OCI-LY1 (cell line): ENCODE results near the gene CD40.
A peak's percentile ranks its signal among the peaks of the same experiment; 100 is the strongest.
"Not testable (repeated sequence)": the region's sequence is repeated elsewhere in the genome, so short reads cannot be mapped to it uniquely, and the experiment has no call there.

Experiments
- H2AFZ ChIP-seq: fragments of 200-600 bp; sonication (generic), shearing (Covaris generic); 2 replicates; pipeline ENCODE4 v1.6.0; 2014; ENCODE audit warnings: antibody characterized with exemption, mild to moderate bottlenecking, low read length
- H3F3A ChIP-seq: fragments of 200-600 bp; sonication (generic), shearing (Covaris generic); 2 replicates; pipeline ENCODE4 v1.6.0; 2014; ENCODE audit warnings: mild to moderate bottlenecking, antibody characterized with exemption, low read length, moderate library complexity; ENCODE audit not compliant: insufficient read depth
- H3K27ac ChIP-seq: fragments of 200-600 bp; sonication (generic); 2 replicates; pipeline ENCODE4 v1.5.1; 2014; ENCODE audit warnings: low read length, mixed run types, mild to moderate bottlenecking, low read depth; ENCODE audit not compliant: poor library complexity, severe bottlenecking
- H3K27me3 ChIP-seq: fragments of 200-600 bp; sonication (generic); 2 replicates; pipeline ENCODE4 v1.6.0; 2014; ENCODE audit warnings: antibody characterized with exemption, mild to moderate bottlenecking, low read length, moderate library complexity; ENCODE audit not compliant: insufficient read depth
- H3K36me3 ChIP-seq: fragments of 200-600 bp; sonication (generic); 2 replicates; pipeline ENCODE4 v1.6.1; 2014; ENCODE audit warnings: mild to moderate bottlenecking, antibody characterized with exemption, low read length, moderate library complexity, mixed read lengths; ENCODE audit not compliant: insufficient read depth
- H3K4me1 ChIP-seq: fragments of 200-600 bp; sonication (generic); 2 replicates; pipeline ENCODE4 v1.5.1; 2014; ENCODE audit warnings: mild to moderate bottlenecking, low read length, moderate library complexity; ENCODE audit not compliant: insufficient read depth, severe bottlenecking
- H3K4me2 ChIP-seq: fragments of 200-600 bp; sonication (generic), shearing (Covaris generic); 2 replicates; pipeline ENCODE4 v1.6.1; 2014; ENCODE audit warnings: low read length
- H3K4me3 ChIP-seq: fragments of 200-600 bp; sonication (generic); 2 replicates; pipeline ENCODE4 v1.5.1; 2014; ENCODE audit warnings: low read length, low read depth, mild to moderate bottlenecking, mixed read lengths; ENCODE audit not compliant: poor library complexity, severe bottlenecking
- H3K79me2 ChIP-seq: fragments of 200-600 bp; shearing (Covaris generic); 2 replicates; pipeline ENCODE4 v1.6.1; 2016; ENCODE audit warnings: mixed run types, low read length, mixed read lengths; ENCODE audit not compliant: insufficient read depth
- H3K9ac ChIP-seq: fragments of 200-600 bp; sonication (generic), shearing (Covaris generic); 2 replicates; pipeline ENCODE4 v1.6.1; 2014; ENCODE audit warnings: mild to moderate bottlenecking, low read length, mixed read lengths
- H3K9me2 ChIP-seq: fragments of 200-600 bp; sonication (generic), shearing (Covaris generic); 2 replicates; pipeline ENCODE4 v1.6.1; 2014; ENCODE audit warnings: low read depth, mild to moderate bottlenecking, low read length, mixed read lengths
- H3K9me3 ChIP-seq: fragments of 200-600 bp; shearing (Covaris generic); 2 replicates; pipeline ENCODE4 v1.6.1; 2014; ENCODE audit warnings: low read length, mixed read lengths
- H4K20me1 ChIP-seq: fragments of 200-600 bp; sonication (generic), shearing (Covaris generic); 2 replicates; pipeline ENCODE4 v1.6.0; 2016; ENCODE audit warnings: mild to moderate bottlenecking, low read length; ENCODE audit not compliant: insufficient read depth
- EZH2 ChIP-seq: fragments of 200-600 bp; sonication (generic), shearing (Covaris generic); IDR thresholded peaks from 2 replicates; pipeline ENCODE4 v1.8.0; 2017; ENCODE audit warnings: borderline replicate concordance, mixed run types, mild to moderate bottlenecking, antibody characterized with exemption, low read length, moderate library complexity, mixed read lengths
- TF ChIP-seq, protein P1 (sequence below): fragments of 200-600 bp; sonication (generic), shearing (Covaris generic); IDR thresholded peaks from 2 replicates; pipeline ENCODE4 v1.5.1; 2017; ENCODE audit warnings: mild to moderate bottlenecking, antibody characterized with exemption, low read length, moderate library complexity, mixed read lengths

CD40 gene

DNA sequence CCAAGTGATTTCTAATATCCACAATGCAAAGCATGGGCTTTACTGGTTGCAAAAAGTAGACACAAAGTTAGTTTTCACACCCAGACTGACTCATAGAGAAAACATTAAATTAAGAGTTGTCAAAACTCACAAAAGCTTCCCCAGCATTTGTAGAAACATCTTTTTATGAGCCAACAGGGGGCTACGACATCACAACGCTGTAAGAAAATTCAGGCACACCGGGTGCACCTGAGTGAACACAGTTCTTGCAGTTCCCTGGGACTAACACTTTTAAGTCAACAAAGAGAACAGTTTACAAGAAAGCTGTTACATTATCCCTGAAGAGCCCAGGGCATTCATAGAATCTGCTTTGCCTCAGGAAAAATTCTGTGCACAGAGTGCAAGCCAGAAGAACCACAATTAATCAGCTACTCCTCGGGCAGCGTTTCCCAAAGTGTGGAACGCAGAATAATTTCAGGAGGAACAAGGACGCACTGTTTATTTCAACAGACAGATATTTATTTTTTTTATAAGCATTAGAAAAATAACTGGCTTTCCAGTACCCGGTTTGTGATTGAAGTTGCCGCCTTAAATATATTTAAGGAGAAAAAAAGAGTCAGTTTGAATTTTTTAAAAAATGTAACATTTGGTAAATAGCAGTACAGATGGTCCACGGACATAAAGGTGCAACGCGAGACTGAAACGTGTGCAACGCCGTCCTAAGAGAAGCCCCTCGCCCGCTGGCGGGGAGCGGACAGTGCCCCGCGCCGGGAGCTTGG lies 29.5 kb upstream of the CD40 start:
- Histone ChIP-seq H3K27me3 (no peaks in the 10 kb centered on the region), H4K20me1 (peaks cover 2% of the 10 kb centered on the region; the same call in 1 of the 2 replicates), H3K36me3 (no peaks in the 10 kb centered on the region), H3K4me1 (peaks cover 43% of the 10 kb centered on the region), H2AFZ (no peak overlapping the region), H3K9me3 (no peaks in the 10 kb centered on the region), H3F3A (no peaks in the 10 kb centered on the region), H3K79me2 (peaks cover 56% of the 10 kb centered on the region), H3K4me2 (peak overlapping the region; percentile 97), H3K9ac (peak overlapping the region; percentile 94), H3K27ac (peak overlapping the region; percentile 1), H3K9me2 (no peaks in the 10 kb centered on the region), H3K4me3 (peak overlapping the region; percentile 96)
- no peak for TF ChIP-seq EZH2
- TF ChIP-seq, protein P1, sequence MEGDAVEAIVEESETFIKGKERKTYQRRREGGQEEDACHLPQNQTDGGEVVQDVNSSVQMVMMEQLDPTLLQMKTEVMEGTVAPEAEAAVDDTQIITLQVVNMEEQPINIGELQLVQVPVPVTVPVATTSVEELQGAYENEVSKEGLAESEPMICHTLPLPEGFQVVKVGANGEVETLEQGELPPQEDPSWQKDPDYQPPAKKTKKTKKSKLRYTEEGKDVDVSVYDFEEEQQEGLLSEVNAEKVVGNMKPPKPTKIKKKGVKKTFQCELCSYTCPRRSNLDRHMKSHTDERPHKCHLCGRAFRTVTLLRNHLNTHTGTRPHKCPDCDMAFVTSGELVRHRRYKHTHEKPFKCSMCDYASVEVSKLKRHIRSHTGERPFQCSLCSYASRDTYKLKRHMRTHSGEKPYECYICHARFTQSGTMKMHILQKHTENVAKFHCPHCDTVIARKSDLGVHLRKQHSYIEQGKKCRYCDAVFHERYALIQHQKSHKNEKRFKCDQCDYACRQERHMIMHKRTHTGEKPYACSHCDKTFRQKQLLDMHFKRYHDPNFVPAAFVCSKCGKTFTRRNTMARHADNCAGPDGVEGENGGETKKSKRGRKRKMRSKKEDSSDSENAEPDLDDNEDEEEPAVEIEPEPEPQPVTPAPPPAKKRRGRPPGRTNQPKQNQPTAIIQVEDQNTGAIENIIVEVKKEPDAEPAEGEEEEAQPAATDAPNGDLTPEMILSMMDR, result peak; percentile 20; the same call in 1 of the 2 replicates

DNA sequence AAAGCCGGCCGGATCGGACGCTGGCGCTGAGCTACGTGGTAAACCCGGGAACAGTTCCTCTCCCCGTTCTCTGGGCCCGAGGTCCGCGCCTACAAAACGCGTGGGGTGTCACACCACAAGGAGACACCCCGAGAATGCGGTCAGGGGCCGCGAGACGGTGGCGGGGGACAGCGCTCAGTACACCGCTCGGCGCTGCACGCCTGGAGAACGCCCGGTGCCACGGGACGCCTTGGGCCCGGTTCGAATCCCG lies 29.0 kb upstream of the CD40 start:
- Histone ChIP-seq H3K9ac (peak overlapping the region; percentile 94), H3K4me1 (peaks cover 43% of the 10 kb centered on the region), H3K4me2 (peak overlapping the region; percentile 97), H3K4me3 (peak overlapping the region; percentile 96), H3F3A (no peaks in the 10 kb centered on the region), H3K36me3 (no peaks in the 10 kb centered on the region), H2AFZ (no peak overlapping the region), H3K9me3 (no peaks in the 10 kb centered on the region), H4K20me1 (peaks cover 2% of the 10 kb centered on the region; the same call in 1 of the 2 replicates), H3K27me3 (no peaks in the 10 kb centered on the region), H3K9me2 (no peaks in the 10 kb centered on the region), H3K27ac (peak overlapping the region; percentile 1), H3K79me2 (peaks cover 51% of the 10 kb centered on the region)
- TF ChIP-seq EZH2, result no peak
- TF ChIP-seq, protein P1, result no peak

DNA sequence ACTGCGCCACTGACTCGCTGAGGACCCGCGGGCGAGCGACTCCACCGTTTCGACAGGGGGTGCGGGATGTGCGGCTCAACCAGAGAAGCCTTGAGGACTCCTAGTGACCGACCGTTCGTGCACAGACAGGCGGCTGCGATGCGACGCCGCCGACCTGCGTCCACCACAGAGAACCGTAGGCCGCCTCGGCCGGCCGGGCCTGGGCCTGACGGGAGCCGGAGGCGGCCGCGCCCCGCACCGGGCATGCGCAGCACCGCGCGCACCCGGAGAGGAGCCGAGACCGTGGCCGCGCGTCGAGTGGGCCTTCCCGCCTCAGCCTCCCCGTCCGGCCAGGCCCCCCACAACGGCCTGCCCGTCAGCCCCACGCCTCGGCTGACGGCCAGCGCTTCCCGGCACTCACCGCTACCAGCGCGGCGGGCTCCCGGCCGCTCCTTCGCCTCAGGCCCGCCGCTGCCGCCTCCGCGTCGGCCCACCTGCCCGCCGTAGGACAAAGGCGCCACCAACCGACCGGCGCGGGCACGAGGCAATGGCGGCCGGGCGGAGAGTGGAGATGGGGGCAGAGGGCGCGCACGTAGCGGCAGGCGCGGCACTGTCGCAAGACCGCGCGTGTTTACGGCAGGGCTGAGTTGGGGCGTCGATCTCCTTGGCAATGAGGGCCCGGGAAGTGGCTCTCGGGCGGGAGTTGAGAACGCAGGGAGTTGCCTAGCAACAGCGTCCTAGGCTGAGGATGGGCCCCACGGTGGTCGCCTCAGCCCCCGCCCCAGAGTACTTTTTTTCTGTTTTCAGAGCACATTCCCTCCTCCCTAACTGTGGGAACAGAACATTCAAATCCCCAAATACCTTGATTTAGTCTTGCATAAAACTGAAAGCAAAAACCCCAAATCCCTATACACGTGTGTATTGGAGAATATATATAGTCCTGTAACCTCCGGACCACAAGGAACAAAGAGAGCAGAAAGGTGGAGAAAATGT lies 28.4 kb upstream of the CD40 start, which contains the start of gene NCOA5:
TSS of gene NCOA5 (minus strand) at position 546 of the 972 bp plus-strand sequence. CDS start 10,538 bp downstream, outside the sequence.
- peak within 1 kb of the TSS; percentile 96 for H3K4me3 ChIP-seq
- peak within 1 kb of the TSS; percentile 97 for H3K4me2 ChIP-seq
- no peaks in the 10 kb centered on the region for H3F3A ChIP-seq
- peaks cover 45% of the 10 kb centered on the region for H3K79me2 ChIP-seq
- H3K36me3 ChIP-seq, result no peaks in the 10 kb centered on the region
- H3K4me1 ChIP-seq, result peaks cover 43% of the 10 kb centered on the region
- H2AFZ ChIP-seq, result peak within 1 kb of the TSS; percentile 34
- no peaks in the 10 kb centered on the region for H3K9me3 ChIP-seq
- H3K27me3 ChIP-seq, result no peaks in the 10 kb centered on the region
- no peaks in the 10 kb centered on the region for H3K9me2 ChIP-seq
- peaks cover 2% of the 10 kb centered on the region; the same call in 1 of the 2 replicates for H4K20me1 ChIP-seq
- no peak for TF ChIP-seq EZH2
- TF ChIP-seq, protein P1, result peak; percentile 22; the same call in 1 of the 2 replicates
- peak within 1 kb of the TSS; percentile 94 for H3K9ac ChIP-seq
- H3K27ac ChIP-seq, result peak within 1 kb of the TSS; percentile 42

DNA sequence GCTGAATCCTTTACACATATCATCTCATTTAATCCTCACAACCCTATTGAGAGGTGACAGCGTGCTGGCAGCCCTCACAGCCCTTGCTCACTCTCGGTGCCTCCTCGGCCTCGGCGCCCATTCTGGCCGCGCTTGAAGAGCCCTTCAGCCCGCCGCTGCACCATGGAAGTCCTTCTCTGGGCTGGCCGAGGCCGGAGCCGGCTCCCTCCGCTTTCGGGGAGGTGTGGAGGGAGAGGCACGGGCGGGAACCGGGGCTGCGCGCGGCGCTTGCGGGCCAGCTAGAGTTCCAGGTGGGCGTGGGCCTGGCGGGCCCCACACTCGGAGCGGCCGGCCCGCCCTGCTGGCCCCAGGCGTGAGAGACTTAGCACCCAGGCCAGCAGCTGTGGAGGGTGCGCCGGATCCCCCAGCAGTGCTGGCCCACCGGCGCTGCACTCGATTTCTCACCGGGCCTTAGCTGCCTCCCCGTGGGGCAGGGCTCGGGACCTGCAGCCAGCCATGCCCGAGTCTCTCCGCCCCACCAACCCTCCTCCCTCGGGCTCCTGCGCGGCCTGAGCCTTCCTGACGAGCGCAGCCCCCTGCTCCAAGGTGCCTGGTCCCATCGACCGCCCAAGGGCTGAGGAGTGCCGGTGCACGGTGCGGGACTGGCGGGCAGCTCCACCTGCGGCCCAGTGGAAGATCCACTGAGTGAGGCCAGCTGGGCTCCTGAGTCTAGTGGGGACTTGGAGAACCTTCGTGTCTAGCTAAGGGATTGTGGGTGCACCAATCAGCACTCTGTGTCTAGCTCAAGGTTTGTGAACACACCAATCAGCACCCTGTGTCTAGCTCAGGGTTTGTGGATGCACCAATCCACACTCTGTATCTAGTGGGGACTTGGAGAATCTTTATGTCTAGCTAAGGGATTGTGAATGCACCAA lies 26.2 kb upstream of the CD40 start:
- not testable (repeated sequence) for H4K20me1 ChIP-seq, H3K36me3 ChIP-seq, H3K9me3 ChIP-seq, H3K9me2 ChIP-seq, H3K27me3 ChIP-seq, H2AFZ ChIP-seq, H3K9ac ChIP-seq, H3F3A ChIP-seq, H3K4me3 ChIP-seq, H3K4me2 ChIP-seq, H3K27ac ChIP-seq
- Histone ChIP-seq H3K79me2 (peaks cover 24% of the 10 kb centered on the region), H3K4me1 (peaks cover 25% of the 10 kb centered on the region)
